Adrenal gland (tissue), 12 donors: ENCODE data around the gene RNU5B-1. TPM values are rescaled to one million over a fixed set of nuclear protein-coding genes. Genes with fewer than 3 reads are reported as not detected.
"Not testable (repeated sequence)": the region's sequence is repeated elsewhere in the genome, so short reads cannot be mapped to it uniquely, and the experiment has no call there.

Source experiments
- DNase-seq, 7 donors: peaks; one replicate each; pipeline ENCODE4 v3.0.0-alpha.2; 2019 to 2020
- H3K27ac ChIP-seq, 5 donors: fragments of 200-600 bp; sonication (generic) in 4 of 5; 1 replicate in 3 of 5; 2 replicates in 2 of 5; pipeline versions ENCODE4 v1.5.1 to v1.8.0; 2016 to 2020; ENCODE audit warnings: mild to moderate bottlenecking in 1 of 5
- H3K27me3 ChIP-seq: fragments of 200-600 bp; 2 replicates; pipeline ENCODE4 v1.8.0; 2021
- H3K36me3 ChIP-seq, 2 donors: fragments of 200-600 bp; replicated peaks in 1 of 2; 1 replicate in 1 of 2; 2 replicates in 1 of 2; pipeline versions ENCODE4 v1.5.1 to v1.8.0; 2018 to 2022
- H3K4me1 ChIP-seq, 2 donors: fragments of 200-600 bp; replicated peaks in 1 of 2; 1 replicate in 1 of 2; 2 replicates in 1 of 2; pipeline versions ENCODE4 v1.5.1 to v1.8.0; 2018 to 2021
- H3K4me3 ChIP-seq, 4 donors: fragments of 200-600 bp; sonication (generic) in 3 of 4; one replicate each; pipeline ENCODE4 v1.5.1; 2016 to 2018
- H3K9me3 ChIP-seq, 3 donors: fragments of 200-600 bp; sonication (generic) in 1 of 3; replicated peaks in 1 of 3; 1 replicate in 2 of 3; 2 replicates in 1 of 3; pipeline versions ENCODE4 v1.5.1 to v1.8.0; 2016 to 2021
- POLR2A ChIP-seq, 2 donors: fragments of 450-650 bp; IDR thresholded peaks; one replicate each; pipeline ENCODE4 v1.6.1; 2017; ENCODE audit warnings: antibody characterized with exemption in 2 of 2, mild to moderate bottlenecking in 2 of 2, moderate library complexity in 1 of 2
- WGBS, 4 donors: extraction: QIAGEN DNeasy Blood & Tissue Kit in 2 of 4; methylation state at CpG; one replicate each; pipeline versions ENCODE4 v1.1.5 to v1.1.7; 2013 to 2017; 5-methylcytosine and 5-hydroxymethylcytosine counted together
- intact Hi-C, 2 donors: fragments of 100-400 bp; cut with DNase I; formaldehyde crosslinking; loops; one replicate each; pipeline versions ENCODE4 v1.14.1 to v1.15.0; 2022 to 2023
- polyA plus RNA-seq, 3 donors: library from polyadenylated mRNA; stranded (reverse); fragments of 200-250 nt in 2 of 3; fragments of 350-450 nt in 1 of 3; fragmentation: Illumina TruSeq in 1 of 3; extraction: RNeasy Lipid Tissue Mini Kit (QIAGEN cat#74804) in 1 of 3; gene quantifications; one replicate each; pipeline ENCODE4 v1.2.3, GENCODE V29; 2013 to 2014
- total RNA-seq, 9 donors: library from RNA; depleted of rRNA in 4 of 9; stranded (reverse); fragments of >200 nt in 4 of 9; fragments of 120-200 nt in 1 of 9; fragmentation: NEBNext Ultra II Directional in 1 of 9; extraction: Animal tissue kit (Norgen Biotek cat#: 25700) in 1 of 9; gene quantifications; one replicate each; pipeline versions ENCODE4 v1.1.0 to v1.2.4, GENCODE V29; 2013 to 2023
- TF ChIP-seq, protein P1 (sequence below), 6 experiments: fragments of 450-650 bp in 4 of 6; fragments of 200-600 bp in 2 of 6; sonication (generic) in 1 of 6; IDR thresholded peaks; 1 replicate in 5 of 6; 2 replicates in 1 of 6; pipeline versions ENCODE4 v1.5.1 to v1.8.0; 2016 to 2021; ENCODE audit warnings: antibody characterized with exemption in 6 of 6, mild to moderate bottlenecking in 2 of 6, moderate library complexity in 1 of 6
- donor health status: healthy with polysubstance abuse.
- donor health status: Bipolar disorder and iron deficiency.
- donor health status: DM: yes; HTN: yes; CAD: no.
- donor health status: DM: no; HTN: no; CAD: no.
- donor health status: DM: no; HTN: no; CAD: no.
- donor health status: DM: yes; HTN: yes; CAD: no.

The RNU5B-1 gene
- total and polyA plus RNA-seq, 12 donors: 27.3 to 1,349 (median 29.8) TPM; not detected in 9

DNA sequence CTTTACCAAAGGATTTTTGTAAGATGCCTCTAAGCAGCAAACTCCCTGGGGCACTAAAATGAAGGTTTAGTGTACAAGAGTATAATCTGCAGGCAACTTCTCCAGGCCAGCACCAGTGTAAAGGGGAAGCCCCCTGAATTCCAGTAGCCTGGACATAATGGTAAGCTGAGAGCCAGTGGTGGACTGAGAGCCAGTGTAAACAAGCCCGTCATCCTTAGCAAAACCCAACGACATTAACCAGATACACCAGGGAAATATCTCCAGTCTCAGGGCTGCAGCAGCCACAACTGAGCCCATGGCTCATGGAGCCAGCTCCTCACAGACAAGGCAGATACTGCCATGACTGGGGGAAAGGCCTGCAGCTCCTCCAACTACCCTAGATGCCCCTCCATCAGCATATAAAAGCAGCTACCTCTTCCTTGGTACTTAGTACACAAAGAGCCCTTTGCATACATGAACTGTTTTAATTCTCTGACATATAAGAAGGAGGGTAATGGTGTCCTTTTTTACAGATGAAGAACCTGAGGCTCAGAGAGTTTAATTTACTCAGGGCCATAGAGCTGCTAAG is 39.5 kb upstream of the RNU5B-1 start:
- Histone ChIP-seq H3K36me3 (peaks cover 0 to 29% of the 10 kb centered on the region in 2 donors), H3K4me1 (no peaks in the 10 kb centered on the region), H3K27me3 (no peaks in the 10 kb centered on the region), H3K4me3 (no peak overlapping the region), H3K9me3 (no peaks in the 10 kb centered on the region), H3K27ac (no peak overlapping the region)
- intact Hi-C loops: loop anchor here in 1 of 2 donors (5.0 kb wide), 1 partner anchor 73 kb away; no protein-coding TSS in a partner anchor
- TF ChIP-seq, protein P1, sequence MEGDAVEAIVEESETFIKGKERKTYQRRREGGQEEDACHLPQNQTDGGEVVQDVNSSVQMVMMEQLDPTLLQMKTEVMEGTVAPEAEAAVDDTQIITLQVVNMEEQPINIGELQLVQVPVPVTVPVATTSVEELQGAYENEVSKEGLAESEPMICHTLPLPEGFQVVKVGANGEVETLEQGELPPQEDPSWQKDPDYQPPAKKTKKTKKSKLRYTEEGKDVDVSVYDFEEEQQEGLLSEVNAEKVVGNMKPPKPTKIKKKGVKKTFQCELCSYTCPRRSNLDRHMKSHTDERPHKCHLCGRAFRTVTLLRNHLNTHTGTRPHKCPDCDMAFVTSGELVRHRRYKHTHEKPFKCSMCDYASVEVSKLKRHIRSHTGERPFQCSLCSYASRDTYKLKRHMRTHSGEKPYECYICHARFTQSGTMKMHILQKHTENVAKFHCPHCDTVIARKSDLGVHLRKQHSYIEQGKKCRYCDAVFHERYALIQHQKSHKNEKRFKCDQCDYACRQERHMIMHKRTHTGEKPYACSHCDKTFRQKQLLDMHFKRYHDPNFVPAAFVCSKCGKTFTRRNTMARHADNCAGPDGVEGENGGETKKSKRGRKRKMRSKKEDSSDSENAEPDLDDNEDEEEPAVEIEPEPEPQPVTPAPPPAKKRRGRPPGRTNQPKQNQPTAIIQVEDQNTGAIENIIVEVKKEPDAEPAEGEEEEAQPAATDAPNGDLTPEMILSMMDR (IDR thresholded peaks at IDR 0.05): no peak
- no peak for TF ChIP-seq POLR2A (IDR thresholded peaks at IDR 0.05)
- no peak for DNase-seq
- WGBS, 4 donors: 55 to 79% (median 68%) methylated on average over 2 of the region's 2 CpGs

- Histone ChIP-seq H3K27me3 (no peaks in the 10 kb centered on the region), H3K4me1 (no peaks in the 10 kb centered on the region), H3K4me3 (no peak overlapping the region), H3K36me3 (peaks cover 0 to 18% of the 10 kb centered on the region in 2 donors), H3K9me3 (no peaks in the 10 kb centered on the region), H3K27ac (no peak overlapping the region)
- intact Hi-C loops: loop anchor here in 1 of 2 donors (5.0 kb wide), 1 partner anchor 74 kb away; no protein-coding TSS in a partner anchor
- no peak for TF ChIP-seq POLR2A (IDR thresholded peaks at IDR 0.05)
- TF ChIP-seq, protein P1 (IDR thresholded peaks at IDR 0.05): no peak
- WGBS, 4 donors: 90 to 99% (median 96%) methylated on average over 5 of the region's 5 CpGs
- DNase-seq: no peak
Observed at GRCh38 chr15:65266469-65266868, 38.0 kb upstream of the RNU5B-1 start.

DNA sequence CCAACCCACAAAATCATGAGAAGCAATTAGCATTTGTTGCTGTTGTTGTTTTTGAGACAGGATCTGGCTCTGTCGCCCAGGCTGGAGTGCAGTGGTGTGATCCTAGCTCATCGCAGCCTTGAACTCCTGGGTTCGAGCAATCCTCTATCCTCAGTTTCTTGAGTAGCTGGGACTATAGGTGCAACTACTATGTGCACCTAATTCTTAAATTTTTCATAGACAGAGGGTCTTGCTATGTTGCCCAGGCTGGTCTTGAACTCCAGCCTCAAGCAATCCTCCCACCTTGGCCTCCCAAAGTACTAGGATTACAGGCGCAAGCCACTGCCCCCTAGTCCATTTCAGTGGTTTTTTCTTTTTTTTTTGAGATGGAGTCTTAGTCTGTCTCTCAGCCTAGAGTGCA is 36.1 kb upstream of the RNU5B-1 start:
- Histone ChIP-seq H3K27me3 (no peaks in the 10 kb centered on the region), H3K36me3 (peaks cover 0 to 10% of the 10 kb centered on the region in 2 donors), H3K27ac (no peak overlapping the region), H3K4me1 (no peaks in the 10 kb centered on the region), H3K4me3 (no peak overlapping the region), H3K9me3 (no peaks in the 10 kb centered on the region)
- DNase-seq: no peak
- 96 to 100% (median 99%) methylated on average over 4 of the region's 4 CpGs for WGBS, 4 donors
- intact Hi-C loops: loop anchor here in 1 of 2 donors (5.0 kb wide), 1 partner anchor 76 kb away; no protein-coding TSS in a partner anchor
- no peak for TF ChIP-seq POLR2A (IDR thresholded peaks at IDR 0.05)
- TF ChIP-seq, protein P1 (IDR thresholded peaks at IDR 0.05): no peak

- not testable (repeated sequence) for H3K27me3 ChIP-seq, H3K9me3 ChIP-seq, H3K36me3 ChIP-seq, H3K4me3 ChIP-seq, H3K4me1 ChIP-seq
- TF ChIP-seq, protein P1 (IDR thresholded peaks at IDR 0.05): peak; percentile 68 to 81 (median 78)
- WGBS, 4 donors: 47 to 63% (median 56%) methylated on average over 7 to 15 of the region's 15 CpGs
- DNase-seq: peak; percentile 59 to 90 (median 81)
- intact Hi-C loops: loop anchor here in 1 of 2 donors (5.0 kb wide), 1 partner anchor 84 kb away; the partner anchor contains the start of gene CLPX
- peak overlapping the region in 1 of 5 donors; percentile 38 for H3K27ac ChIP-seq
Observed at GRCh38 chr15:65270811-65271545, 33.5 kb upstream of the RNU5B-1 start.
